PFSK-1 (cell line): ENCODE results near the gene PAX2.

Experiments used
- POLR2AphosphoS5 ChIP-seq: IDR thresholded peaks from 2 replicates; pipeline ENCODE4 v1.6.1; 2012; ENCODE audit warnings: low read depth, mild to moderate bottlenecking, control low read depth, low read length, moderate library complexity
- SIN3A ChIP-seq: IDR thresholded peaks from 2 replicates; pipeline ENCODE4 v1.6.1; 2012; ENCODE audit warnings: mild to moderate bottlenecking, low read length, moderate library complexity, borderline replicate concordance; ENCODE audit not compliant: insufficient read depth
- TAF1 ChIP-seq: IDR thresholded peaks from 2 replicates; pipeline ENCODE4 v1.6.1; 2012; ENCODE audit warnings: low read length, control low read depth, borderline replicate concordance; ENCODE audit not compliant: insufficient read depth

DNA sequence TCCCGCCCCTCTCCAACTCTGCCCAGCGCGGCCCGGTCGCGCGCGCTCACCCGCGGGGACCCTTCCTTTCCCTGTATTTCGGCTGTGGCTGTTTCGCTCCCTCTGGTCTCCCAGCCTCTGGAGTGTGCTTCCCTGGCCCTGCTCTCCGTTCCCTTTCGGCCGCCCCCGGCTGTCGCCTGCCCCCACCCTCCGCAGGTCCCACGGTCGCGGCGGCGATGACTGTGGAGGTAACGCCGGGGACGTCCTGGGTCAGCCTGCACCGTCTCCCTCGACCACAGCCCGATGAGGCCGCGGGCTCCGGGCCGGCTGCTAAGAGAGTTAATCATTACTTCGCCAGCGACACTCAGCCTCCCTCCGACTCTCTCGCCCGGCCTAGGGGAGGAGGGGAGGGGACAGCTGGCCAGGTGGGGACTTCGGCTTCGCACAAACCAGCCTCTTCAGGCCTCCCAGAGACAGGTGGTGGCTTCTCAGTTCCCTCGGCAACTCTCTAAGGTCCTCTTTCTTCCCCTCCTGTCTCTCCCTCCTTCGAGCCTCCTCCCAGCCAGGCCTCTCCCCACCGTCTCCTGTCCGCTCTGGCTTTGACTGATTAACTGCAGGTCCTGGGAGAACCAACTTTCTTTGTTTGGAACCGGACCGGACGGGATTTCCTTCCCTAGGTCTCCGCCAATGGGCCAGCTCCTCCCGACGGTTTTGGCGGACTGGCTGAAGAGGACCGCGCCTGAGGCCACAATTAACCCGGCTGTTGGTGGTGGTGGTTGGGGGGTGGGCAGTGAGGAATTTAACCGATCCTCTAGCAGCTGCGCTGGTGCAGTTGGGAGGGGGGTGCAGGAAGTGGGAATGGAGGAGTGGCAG is 5.6 kb upstream of the PAX2 start:
- TF ChIP-seq TAF1 (no peak), POLR2AphosphoS5 (no peak), SIN3A (no peak)
